ENCODE results near the gene HOXB8. TPM values are rescaled to one million over a fixed set of nuclear protein-coding genes. Genes with fewer than 3 reads are reported as not detected.

HOXB8 gene
- total RNA-seq, 1 donor from 2014 or later = 65.8 TPM

- DNase-seq (ENCODE audit: low read depth) = no peak
Measured at GRCh38 chr17:48596000-48596734, 18.9 kb downstream of the HOXB8 start.

- no peak for DNase-seq (ENCODE audit: low read depth)
Measured at GRCh38 chr17:48595278-48595999, 19.7 kb downstream of the HOXB8 start.

GRCh38 chr17:48594538-48595277 lies 20.4 kb downstream of the HOXB8 start:
- DNase-seq (ENCODE audit: low read depth) = no peak

GRCh38 chr17:48593840-48594537 lies 21.1 kb downstream of the HOXB8 start:
- DNase-seq (ENCODE audit: low read depth) = peak; percentile 82

GRCh38 chr17:48593126-48593829 lies 21.8 kb downstream of the HOXB8 start, which contains the start of gene HOXB5:
HOXB5 (minus strand) TSS chr17:48593779; CDS start chr17:48593682, 97 bp downstream.
- DNase-seq (ENCODE audit: low read depth) = no peak

GRCh38 chr17:48592577-48592976 lies 22.5 kb downstream of the HOXB8 start:
- DNase-seq (ENCODE audit: low read depth) = no peak

- no peak for DNase-seq (ENCODE audit: low read depth)
Measured at GRCh38 chr17:48592057-48592514, 23.0 kb downstream of the HOXB8 start.

GRCh38 chr17:48591255-48592056 lies 23.6 kb downstream of the HOXB8 start:
- no peak for DNase-seq (ENCODE audit: low read depth)

GRCh38 chr17:48590607-48591161 lies 24.4 kb downstream of the HOXB8 start:
- DNase-seq (ENCODE audit: low read depth) = no peak

- peak; percentile 67 for DNase-seq (ENCODE audit: low read depth)
Measured at GRCh38 chr17:48589831-48590606, 25.1 kb downstream of the HOXB8 start, which contains the start of gene HOXB3. HOXB3 (minus strand) TSS chr17:48590241; CDS start chr17:48552474, 37,767 bp downstream.

GRCh38 chr17:48589060-48589830 lies 25.8 kb downstream of the HOXB8 start:
- DNase-seq (ENCODE audit: low read depth) = no peak

- DNase-seq (ENCODE audit: low read depth) = no peak
Measured at GRCh38 chr17:48588528-48588927, 26.6 kb downstream of the HOXB8 start.

- DNase-seq (ENCODE audit: low read depth) = no peak
Measured at GRCh38 chr17:48588074-48588415, 27.0 kb downstream of the HOXB8 start.

- no peak for DNase-seq (ENCODE audit: low read depth)
Measured at GRCh38 chr17:48587276-48588073, 27.6 kb downstream of the HOXB8 start.

- no peak for DNase-seq (ENCODE audit: low read depth)
Measured at GRCh38 chr17:48586355-48587258, 28.5 kb downstream of the HOXB8 start.

GRCh38 chr17:48584223-48584741 lies 30.8 kb downstream of the HOXB8 start:
- no peak for DNase-seq (ENCODE audit: low read depth)

All from renal cortical epithelial cell (primary cell).